SU-DHL-6 (cell line): Measurements from ENCODE around the gene COL18A1.

Experiments used
- H2AFZ ChIP-seq: fragments of 200-600 bp; sonication (generic); 2 replicates; pipeline ENCODE4 v1.6.1; 2014; ENCODE audit warnings: low read depth, mild to moderate bottlenecking, moderate library complexity, mixed read lengths, antibody characterized with exemption, low read length; ENCODE audit not compliant: severe bottlenecking
- H3F3A ChIP-seq: fragments of 200-600 bp; shearing (Covaris generic); 2 replicates; pipeline ENCODE4 v1.6.0; 2016; ENCODE audit warnings: antibody characterized with exemption, mild to moderate bottlenecking; ENCODE audit not compliant: insufficient read depth
- H3K27ac ChIP-seq: fragments of 200-600 bp; sonication (generic); 2 replicates; pipeline ENCODE4 v1.5.1; 2016; ENCODE audit warnings: low read depth, mild to moderate bottlenecking, low read length, moderate library complexity, mixed read lengths
- H3K27me3 ChIP-seq: fragments of 200-600 bp; sonication (generic), shearing (Covaris generic); 2 replicates; pipeline ENCODE4 v1.6.0; 2014; ENCODE audit warnings: mild to moderate bottlenecking, low read length
- H3K36me3 ChIP-seq: fragments of 200-600 bp; sonication (generic); 2 replicates; pipeline ENCODE4 v1.6.1; 2014; ENCODE audit warnings: mild to moderate bottlenecking, low read length, mixed read lengths
- H3K4me2 ChIP-seq: fragments of 300-600, 200-600 bp; shearing (Covaris generic), sonication (generic); 2 replicates; pipeline ENCODE4 v1.6.0; 2014; ENCODE audit warnings: low read length, low read depth, mild to moderate bottlenecking; ENCODE audit not compliant: poor library complexity, severe bottlenecking
- H3K4me3 ChIP-seq: fragments of 200-600 bp; sonication (generic); 2 replicates; pipeline ENCODE4 v1.5.1; 2014; ENCODE audit warnings: antibody characterized with exemption, low read length, mild to moderate bottlenecking, mixed read lengths; ENCODE audit not compliant: insufficient read depth, poor library complexity, severe bottlenecking
- H3K79me2 ChIP-seq: fragments of 200-600 bp; sonication (generic); 2 replicates; pipeline ENCODE4 v1.6.1; 2014; ENCODE audit warnings: mild to moderate bottlenecking, low read length, moderate library complexity; ENCODE audit not compliant: insufficient read depth
- H3K9ac ChIP-seq: fragments of 200-600 bp; sonication (generic); 2 replicates; pipeline ENCODE4 v1.7.0; 2014; ENCODE audit warnings: mild to moderate bottlenecking, low read length
- H3K9me2 ChIP-seq: fragments of 200-600 bp; sonication (generic); replicated peaks from 2 replicates; pipeline ENCODE4 v1.6.1; 2014; ENCODE audit warnings: low read length; ENCODE audit not compliant: insufficient read depth
- H3K9me3 ChIP-seq: fragments of 200-600 bp; sonication (generic); 2 replicates; pipeline ENCODE4 v1.6.1; 2014; ENCODE audit warnings: low read length, mixed read lengths; ENCODE audit not compliant: insufficient read depth
- H4K20me1 ChIP-seq: fragments of 200-600 bp; sonication (generic); 2 replicates; pipeline ENCODE4 v1.6.1; 2014; ENCODE audit warnings: low read depth, mild to moderate bottlenecking, antibody characterized with exemption, low read length, moderate library complexity, mixed read lengths
- EZH2phosphoT487 ChIP-seq: fragments of 200-600 bp; sonication (generic), shearing (Covaris generic); conservative IDR thresholded peaks from 2 replicates; pipeline ENCODE4 v1.6.1; 2018; ENCODE audit warnings: mild to moderate bottlenecking, antibody characterized with exemption, low read length, moderate library complexity, mixed read lengths
- TF ChIP-seq, protein P1 (sequence below): fragments of 200-600 bp; sonication (generic); IDR thresholded peaks from one replicate; pipeline ENCODE4 v1.5.1; 2017; ENCODE audit warnings: antibody characterized with exemption, mild to moderate bottlenecking, low read length, moderate library complexity; ENCODE audit not compliant: insufficient read depth, poor library complexity, severe bottlenecking

COL18A1 gene

GRCh38 chr21:45460611-45461368 lies 55.8 kb downstream of the COL18A1 start:
- Histone ChIP-seq H2AFZ (no peak overlapping the region), H3K9ac (no peak overlapping the region), H3K27me3 (no peaks in the 10 kb centered on the region), H3K9me3 (no peaks in the 10 kb centered on the region), H3K79me2 (no peaks in the 10 kb centered on the region), H3K27ac (no peak overlapping the region), H4K20me1 (no peaks in the 10 kb centered on the region), H3K36me3 (no peaks in the 10 kb centered on the region), H3K9me2 (no peaks in the 10 kb centered on the region), H3F3A (no peaks in the 10 kb centered on the region), H3K4me3 (no peak overlapping the region), H3K4me2 (no peak overlapping the region)
- TF ChIP-seq, protein P1, sequence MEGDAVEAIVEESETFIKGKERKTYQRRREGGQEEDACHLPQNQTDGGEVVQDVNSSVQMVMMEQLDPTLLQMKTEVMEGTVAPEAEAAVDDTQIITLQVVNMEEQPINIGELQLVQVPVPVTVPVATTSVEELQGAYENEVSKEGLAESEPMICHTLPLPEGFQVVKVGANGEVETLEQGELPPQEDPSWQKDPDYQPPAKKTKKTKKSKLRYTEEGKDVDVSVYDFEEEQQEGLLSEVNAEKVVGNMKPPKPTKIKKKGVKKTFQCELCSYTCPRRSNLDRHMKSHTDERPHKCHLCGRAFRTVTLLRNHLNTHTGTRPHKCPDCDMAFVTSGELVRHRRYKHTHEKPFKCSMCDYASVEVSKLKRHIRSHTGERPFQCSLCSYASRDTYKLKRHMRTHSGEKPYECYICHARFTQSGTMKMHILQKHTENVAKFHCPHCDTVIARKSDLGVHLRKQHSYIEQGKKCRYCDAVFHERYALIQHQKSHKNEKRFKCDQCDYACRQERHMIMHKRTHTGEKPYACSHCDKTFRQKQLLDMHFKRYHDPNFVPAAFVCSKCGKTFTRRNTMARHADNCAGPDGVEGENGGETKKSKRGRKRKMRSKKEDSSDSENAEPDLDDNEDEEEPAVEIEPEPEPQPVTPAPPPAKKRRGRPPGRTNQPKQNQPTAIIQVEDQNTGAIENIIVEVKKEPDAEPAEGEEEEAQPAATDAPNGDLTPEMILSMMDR = no peak
- no peak for TF ChIP-seq EZH2phosphoT487

DNA sequence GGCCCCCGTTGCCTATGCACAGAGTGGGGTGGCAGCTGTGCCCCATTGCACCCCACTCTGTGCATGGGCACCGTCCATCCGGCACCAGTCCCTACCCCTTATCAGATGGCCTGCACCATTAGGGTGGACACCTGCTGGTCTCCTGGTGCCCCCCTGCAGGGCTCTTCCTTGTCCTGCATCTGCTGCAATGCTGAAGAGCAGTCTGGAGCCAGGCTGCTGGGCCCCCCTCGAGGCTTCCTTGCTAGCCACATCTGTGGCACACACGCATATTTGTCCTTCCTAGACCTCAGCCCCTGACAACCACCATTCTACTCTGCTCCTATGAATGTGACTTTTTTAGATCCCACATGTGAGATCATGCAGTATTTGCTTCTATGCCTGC lies 56.4 kb downstream of the COL18A1 start:
- H3K4me3 ChIP-seq = no peak overlapping the region
- no peaks in the 10 kb centered on the region for H3F3A ChIP-seq
- H3K9me2 ChIP-seq = no peaks in the 10 kb centered on the region
- H3K9ac ChIP-seq = no peak overlapping the region
- no peak overlapping the region for H2AFZ ChIP-seq
- H3K79me2 ChIP-seq = no peaks in the 10 kb centered on the region
- H3K27ac ChIP-seq = no peak overlapping the region
- no peaks in the 10 kb centered on the region for H3K36me3 ChIP-seq
- no peaks in the 10 kb centered on the region for H3K27me3 ChIP-seq
- H3K9me3 ChIP-seq = no peaks in the 10 kb centered on the region
- no peak overlapping the region for H3K4me2 ChIP-seq
- no peaks in the 10 kb centered on the region for H4K20me1 ChIP-seq
- TF ChIP-seq EZH2phosphoT487 = no peak
- TF ChIP-seq, protein P1 = no peak

DNA sequence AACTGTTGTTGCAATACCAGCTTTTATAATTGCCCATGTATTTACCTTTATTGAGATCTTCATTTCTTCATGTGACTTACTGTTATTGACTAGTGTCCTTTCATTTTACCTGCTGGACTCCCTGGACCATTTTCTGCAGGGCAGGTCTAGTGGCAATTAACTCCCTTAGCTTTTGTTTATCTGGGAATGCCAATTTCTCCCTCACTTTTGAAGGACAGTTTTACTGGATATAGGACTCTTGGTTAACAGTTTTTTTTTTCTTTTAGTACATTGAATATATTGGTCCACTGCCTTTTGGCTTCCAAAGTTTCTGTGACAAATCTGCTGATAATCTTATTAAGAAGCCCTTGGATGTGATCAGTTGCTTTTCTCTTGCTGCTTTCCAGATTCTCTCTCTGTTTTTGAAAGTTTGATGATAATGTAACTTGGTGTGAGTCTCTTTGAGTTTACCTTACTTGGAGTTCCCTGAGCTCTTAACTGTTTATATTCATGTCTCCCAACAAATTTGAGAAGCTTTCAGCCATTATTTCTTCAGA lies 56.9 kb downstream of the COL18A1 start:
- Histone ChIP-seq H3K79me2 (no peaks in the 10 kb centered on the region), H3K4me2 (no peak overlapping the region)
- TF ChIP-seq, protein P1 = no peak
- TF ChIP-seq EZH2phosphoT487 = no peak

More for the DNA sequence above, 56.9 kb downstream of the COL18A1 start:
- no peak overlapping the region for H2AFZ ChIP-seq
- H3F3A ChIP-seq = no peaks in the 10 kb centered on the region
- H3K27ac ChIP-seq = no peak overlapping the region
- no peaks in the 10 kb centered on the region for H3K9me3 ChIP-seq
- no peaks in the 10 kb centered on the region for H4K20me1 ChIP-seq
- H3K27me3 ChIP-seq = no peaks in the 10 kb centered on the region
- H3K9me2 ChIP-seq = no peaks in the 10 kb centered on the region
- no peak overlapping the region for H3K4me3 ChIP-seq
- no peaks in the 10 kb centered on the region for H3K36me3 ChIP-seq
- H3K9ac ChIP-seq = no peak overlapping the region
